ENCODE results near the gene MAN2B2. TPM values are rescaled to one million over a fixed set of nuclear protein-coding genes. Genes with fewer than 3 reads are reported as not detected.

Gene MAN2B2
- 8.7 and 10.1 TPM in 2 replicates for total RNA-seq (2012; rRNA removed)

DNA sequence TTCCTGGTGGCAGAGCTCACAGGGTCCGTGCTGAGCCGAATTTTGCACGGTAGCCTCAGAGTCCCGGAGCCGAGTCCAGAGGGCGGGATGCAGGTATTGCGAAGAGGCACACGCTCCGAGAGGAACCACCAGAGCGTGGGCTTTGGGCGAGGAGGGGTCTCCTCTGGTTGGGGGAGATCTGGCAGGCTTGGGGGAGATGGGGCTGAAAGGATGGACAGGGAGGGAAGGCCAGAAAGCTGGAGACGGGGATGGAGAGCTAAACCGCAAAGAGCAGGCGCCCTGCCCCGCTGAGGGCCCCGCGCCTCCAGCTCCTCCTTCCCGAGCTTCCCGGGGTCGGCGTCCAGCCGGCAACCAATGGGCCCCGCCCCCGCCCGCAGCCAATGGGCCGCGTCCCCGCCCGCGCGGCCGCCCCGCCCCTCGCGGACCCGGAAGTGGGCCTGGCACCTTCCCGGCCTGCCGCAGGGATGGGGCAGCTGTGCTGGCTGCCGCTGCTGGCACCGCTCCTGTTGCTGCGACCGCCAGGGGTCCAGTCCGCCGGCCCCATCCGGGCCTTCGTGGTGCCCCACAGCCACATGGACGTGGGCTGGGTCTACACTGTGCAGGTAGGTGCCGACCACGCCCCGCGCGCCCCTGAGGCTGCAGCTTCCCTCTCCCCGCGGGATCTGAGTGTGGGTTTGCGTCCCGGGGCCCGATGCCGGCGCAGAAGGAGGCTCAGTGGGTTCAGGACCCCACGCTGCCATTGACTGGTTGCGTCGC lies at the start of gene MAN2B2:
Gene MAN2B2, plus strand, starts transcription at position 443 of the 756 bp plus-strand sequence. Its CDS starts 22 bp downstream, at position 465.
- peak within 1 kb of the TSS; percentile 95 for H3K4me3 ChIP-seq (ENCODE audit: low read length)
- peaks cover 8% of the 10 kb centered on the region for H3K4me1 ChIP-seq (ENCODE audit: control insufficient read depth, insufficient read depth, low read length)
- H3K9ac ChIP-seq (ENCODE audit: low read depth, low read length) = peak within 1 kb of the TSS; percentile 90
- H3K4me2 ChIP-seq (ENCODE audit: low read length) = peak within 1 kb of the TSS; percentile 100
- H3K36me3 ChIP-seq (ENCODE audit: insufficient read depth, low read length) = peaks cover 13% of the 10 kb centered on the region
- H3K9me3 ChIP-seq (replicated peaks; ENCODE audit: low read length) = no peaks in the 10 kb centered on the region
- H3K27me3 ChIP-seq (ENCODE audit: control insufficient read depth, insufficient read depth, low read length) = peaks cover 26% of the 10 kb centered on the region

DNA sequence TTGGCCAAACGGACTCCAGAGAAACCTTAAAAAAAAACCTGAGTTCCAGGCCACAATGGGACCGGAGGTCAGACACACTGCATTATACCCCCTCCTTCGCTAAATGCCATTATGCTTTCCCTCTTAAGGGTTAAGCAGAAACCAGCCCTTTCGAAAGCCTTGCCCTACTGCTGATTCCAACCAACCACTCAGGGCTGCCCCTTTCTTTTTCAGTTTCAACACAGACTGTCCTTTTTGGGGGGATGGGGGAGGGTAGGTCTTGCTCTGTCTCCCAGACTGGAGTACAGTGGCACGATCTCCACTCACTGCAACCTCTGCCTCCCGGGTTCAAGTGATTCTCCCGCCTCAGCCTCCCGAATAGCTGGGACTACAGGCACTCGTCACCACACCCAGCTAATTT lies 49.5 kb upstream of the MAN2B2 start:
- no peak overlapping the region for H3K4me2 ChIP-seq (ENCODE audit: low read length)
- H3K9ac ChIP-seq (ENCODE audit: low read depth, low read length) = no peak overlapping the region
- no peak overlapping the region for H3K4me3 ChIP-seq (ENCODE audit: low read length)
- no peaks in the 10 kb centered on the region for H3K36me3 ChIP-seq (ENCODE audit: insufficient read depth, low read length)
- no peaks in the 10 kb centered on the region for H3K9me3 ChIP-seq (replicated peaks; ENCODE audit: low read length)
- H3K4me1 ChIP-seq (ENCODE audit: control insufficient read depth, insufficient read depth, low read length) = no peaks in the 10 kb centered on the region
- H3K27me3 ChIP-seq (ENCODE audit: control insufficient read depth, insufficient read depth, low read length) = peaks cover 6% of the 10 kb centered on the region

DNA sequence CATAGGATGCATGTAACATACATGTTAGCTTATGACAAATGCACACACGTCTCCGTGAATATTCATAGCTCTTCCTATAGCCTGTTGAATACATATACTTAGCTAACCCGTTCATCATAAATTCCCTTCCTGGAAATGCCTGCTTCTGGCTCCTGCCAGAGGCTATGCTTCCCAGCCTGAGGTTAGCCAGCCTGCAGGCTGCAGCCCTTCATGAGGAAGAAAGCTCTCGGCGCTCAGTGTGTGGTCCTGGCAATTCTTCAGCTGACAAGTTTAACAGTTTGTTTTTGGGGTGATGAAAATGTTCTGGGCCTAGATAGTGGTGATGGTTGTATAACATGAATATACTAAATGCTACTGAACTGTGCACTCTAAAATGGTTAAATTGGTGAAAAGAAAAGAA lies 48.8 kb upstream of the MAN2B2 start:
- no peak overlapping the region for H3K9ac ChIP-seq (ENCODE audit: low read depth, low read length)
- H3K4me1 ChIP-seq (ENCODE audit: control insufficient read depth, insufficient read depth, low read length) = no peaks in the 10 kb centered on the region
- no peaks in the 10 kb centered on the region for H3K9me3 ChIP-seq (replicated peaks; ENCODE audit: low read length)
- H3K36me3 ChIP-seq (ENCODE audit: insufficient read depth, low read length) = no peaks in the 10 kb centered on the region
- no peak overlapping the region for H3K4me3 ChIP-seq (ENCODE audit: low read length)
- no peak overlapping the region for H3K4me2 ChIP-seq (ENCODE audit: low read length)
- H3K27me3 ChIP-seq (ENCODE audit: control insufficient read depth, insufficient read depth, low read length) = peaks cover 6% of the 10 kb centered on the region

DNA sequence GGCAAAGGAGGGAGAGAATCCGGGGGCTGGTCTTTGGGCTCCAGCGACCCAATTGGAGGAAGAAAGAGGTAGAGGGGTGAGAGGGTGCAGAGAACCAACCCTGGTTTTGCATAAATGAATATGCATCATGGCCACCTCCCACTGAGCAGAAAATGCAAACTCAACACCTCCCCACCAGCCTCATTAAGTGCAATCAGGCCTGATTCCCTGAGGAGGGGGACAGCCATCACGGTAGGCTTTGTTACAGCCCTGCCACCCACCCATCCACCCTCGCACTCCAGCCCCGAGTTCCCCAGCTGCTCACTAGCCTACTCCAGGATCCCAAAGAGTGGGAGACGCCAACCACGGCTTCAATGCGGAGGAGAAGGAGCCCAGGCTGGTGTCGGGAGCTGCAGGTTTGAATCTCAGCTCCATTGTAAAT lies 48.3 kb upstream of the MAN2B2 start:
- H3K36me3 ChIP-seq (ENCODE audit: insufficient read depth, low read length) = no peaks in the 10 kb centered on the region
- H3K27me3 ChIP-seq (ENCODE audit: control insufficient read depth, insufficient read depth, low read length) = peaks cover 6% of the 10 kb centered on the region
- H3K4me2 ChIP-seq (ENCODE audit: low read length) = no peak overlapping the region
- H3K9ac ChIP-seq (ENCODE audit: low read depth, low read length) = no peak overlapping the region
- H3K9me3 ChIP-seq (replicated peaks; ENCODE audit: low read length) = no peaks in the 10 kb centered on the region
- H3K4me3 ChIP-seq (ENCODE audit: low read length) = no peak overlapping the region
- no peaks in the 10 kb centered on the region for H3K4me1 ChIP-seq (ENCODE audit: control insufficient read depth, insufficient read depth, low read length)

DNA sequence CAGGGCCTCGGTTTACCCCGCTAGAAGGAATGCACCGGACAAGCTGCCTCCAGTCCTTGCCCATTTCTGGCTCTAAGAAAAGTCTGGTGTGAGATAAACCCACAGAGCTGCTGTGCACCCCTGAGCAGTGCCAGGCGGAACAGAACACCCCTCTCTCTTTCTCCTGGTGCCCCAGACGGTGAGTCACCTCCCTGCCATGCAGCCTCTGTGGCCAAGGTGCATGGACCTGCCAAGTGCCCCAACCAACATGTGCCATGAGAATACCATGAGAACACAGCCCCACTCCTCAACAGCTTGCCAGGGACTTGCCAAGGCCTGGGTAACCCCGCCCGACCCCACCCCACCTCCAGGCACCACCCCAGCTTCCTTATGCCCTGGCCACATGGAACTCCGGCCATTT lies 47.7 kb upstream of the MAN2B2 start:
- H3K4me2 ChIP-seq (ENCODE audit: low read length) = no peak overlapping the region
- H3K27me3 ChIP-seq (ENCODE audit: control insufficient read depth, insufficient read depth, low read length) = peaks cover 6% of the 10 kb centered on the region
- H3K36me3 ChIP-seq (ENCODE audit: insufficient read depth, low read length) = no peaks in the 10 kb centered on the region
- H3K4me3 ChIP-seq (ENCODE audit: low read length) = no peak overlapping the region
- no peak overlapping the region for H3K9ac ChIP-seq (ENCODE audit: low read depth, low read length)
- H3K4me1 ChIP-seq (ENCODE audit: control insufficient read depth, insufficient read depth, low read length) = no peaks in the 10 kb centered on the region
- no peaks in the 10 kb centered on the region for H3K9me3 ChIP-seq (replicated peaks; ENCODE audit: low read length)

DNA sequence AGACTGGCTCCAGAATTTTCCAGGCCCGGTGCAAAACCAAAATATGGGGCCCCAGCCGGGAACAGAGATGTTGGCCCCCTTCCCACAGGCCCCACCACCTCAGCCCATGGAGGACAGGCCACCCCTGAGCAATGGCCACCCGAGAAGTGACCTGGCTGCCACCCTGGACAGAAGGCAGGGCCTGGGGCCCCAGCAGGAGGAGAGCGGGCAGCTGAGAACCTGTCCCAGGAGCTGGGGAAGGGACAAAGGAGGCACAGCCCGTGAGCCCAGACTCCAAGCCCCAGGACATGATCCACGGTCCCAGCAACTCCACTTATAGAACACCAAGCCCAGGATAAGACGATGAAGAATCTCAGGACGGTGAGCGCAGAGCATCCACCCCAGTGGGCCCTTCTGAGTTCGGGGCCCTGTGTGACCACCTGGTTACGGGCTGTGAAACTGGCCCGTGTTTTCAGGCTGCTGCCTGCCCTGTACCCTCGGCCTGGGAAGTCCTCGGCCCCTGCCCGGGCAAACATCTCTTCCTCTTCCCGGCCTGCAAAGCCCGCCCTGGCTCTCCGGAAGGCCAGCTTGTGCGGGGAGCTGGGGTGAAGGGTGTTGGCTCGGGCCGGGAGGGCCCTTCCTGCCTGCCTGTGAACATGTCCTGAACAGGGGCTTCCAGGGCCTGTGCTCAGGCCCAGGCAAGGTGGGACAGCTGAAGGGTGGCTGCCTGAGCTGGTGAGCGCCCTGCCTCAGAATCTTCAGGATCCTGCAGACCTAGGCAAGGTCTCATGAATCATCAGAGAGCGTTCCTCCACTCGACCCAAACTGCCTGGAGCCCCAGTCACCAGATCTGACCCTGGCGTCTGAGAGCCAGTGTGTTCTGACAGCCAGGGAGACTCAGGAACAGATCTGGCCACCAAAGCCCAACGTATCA lies 47.0 kb upstream of the MAN2B2 start:
- Histone ChIP-seq H3K36me3 (ENCODE audit: insufficient read depth, low read length) (no peaks in the 10 kb centered on the region), H3K4me3 (ENCODE audit: low read length) (no peak overlapping the region), H3K9ac (ENCODE audit: low read depth, low read length) (no peak overlapping the region)

DNA sequence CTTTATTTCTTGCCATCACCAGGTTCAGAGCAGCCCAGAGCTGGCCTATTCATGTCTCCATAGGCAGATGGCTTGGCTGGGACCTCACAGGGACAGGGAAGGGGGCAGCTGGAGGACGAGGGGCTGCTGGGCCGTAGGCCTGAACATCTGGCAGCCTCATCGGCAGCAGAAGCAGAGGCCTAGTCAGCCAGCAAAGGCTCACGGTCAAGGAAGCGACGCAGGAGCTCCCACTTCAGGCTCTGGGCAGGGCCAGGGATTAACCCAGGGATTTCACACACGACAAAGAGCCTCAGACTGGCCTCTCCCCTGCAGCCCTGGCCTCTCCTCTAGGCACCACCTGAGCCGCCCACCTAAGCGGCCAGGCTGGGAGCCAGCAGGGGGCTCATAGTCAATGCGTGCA lies 46.0 kb upstream of the MAN2B2 start:
- Histone ChIP-seq H3K4me2 (ENCODE audit: low read length) (no peak overlapping the region), H3K4me1 (ENCODE audit: control insufficient read depth, insufficient read depth, low read length) (no peaks in the 10 kb centered on the region), H3K9ac (ENCODE audit: low read depth, low read length) (no peak overlapping the region)

More for the DNA sequence above, 47.0 kb upstream of the MAN2B2 start:
- no peak overlapping the region for H3K4me2 ChIP-seq (ENCODE audit: low read length)
- no peaks in the 10 kb centered on the region for H3K9me3 ChIP-seq (replicated peaks; ENCODE audit: low read length)
- H3K4me1 ChIP-seq (ENCODE audit: control insufficient read depth, insufficient read depth, low read length) = no peaks in the 10 kb centered on the region
- H3K27me3 ChIP-seq (ENCODE audit: control insufficient read depth, insufficient read depth, low read length) = peaks cover 6% of the 10 kb centered on the region

DNA sequence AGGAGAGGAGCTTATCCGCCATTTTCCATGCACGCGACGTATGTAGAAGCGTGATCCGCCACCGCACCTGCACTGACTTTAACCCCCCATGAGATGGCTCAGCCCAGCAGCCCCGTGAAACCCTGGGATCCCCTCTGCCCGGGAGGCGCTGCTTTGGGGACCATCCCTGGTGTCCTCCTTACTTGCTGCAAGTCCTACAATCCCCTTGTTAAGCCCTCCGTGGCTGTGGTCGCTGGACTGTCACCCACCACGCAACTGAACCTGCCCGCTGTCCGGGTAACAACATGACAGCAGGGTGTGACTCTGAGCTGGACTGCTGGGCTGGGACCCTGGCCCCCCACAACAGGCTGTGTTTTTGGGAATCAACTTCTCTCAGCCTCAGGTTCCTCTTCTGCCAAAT lies 44.7 kb upstream of the MAN2B2 start:
- Histone ChIP-seq H3K4me2 (ENCODE audit: low read length) (no peak overlapping the region), H3K27me3 (ENCODE audit: control insufficient read depth, insufficient read depth, low read length) (peaks cover 6% of the 10 kb centered on the region), H3K4me3 (ENCODE audit: low read length) (no peak overlapping the region), H3K36me3 (ENCODE audit: insufficient read depth, low read length) (no peaks in the 10 kb centered on the region), H3K9ac (ENCODE audit: low read depth, low read length) (no peak overlapping the region), H3K9me3 (replicated peaks; ENCODE audit: low read length) (no peaks in the 10 kb centered on the region), H3K4me1 (ENCODE audit: control insufficient read depth, insufficient read depth, low read length) (no peaks in the 10 kb centered on the region)

More for the DNA sequence above, 46.0 kb upstream of the MAN2B2 start:
- H3K4me3 ChIP-seq (ENCODE audit: low read length) = no peak overlapping the region
- peaks cover 6% of the 10 kb centered on the region for H3K27me3 ChIP-seq (ENCODE audit: control insufficient read depth, insufficient read depth, low read length)
- no peaks in the 10 kb centered on the region for H3K36me3 ChIP-seq (ENCODE audit: insufficient read depth, low read length)
- H3K9me3 ChIP-seq (replicated peaks; ENCODE audit: low read length) = no peaks in the 10 kb centered on the region

DNA sequence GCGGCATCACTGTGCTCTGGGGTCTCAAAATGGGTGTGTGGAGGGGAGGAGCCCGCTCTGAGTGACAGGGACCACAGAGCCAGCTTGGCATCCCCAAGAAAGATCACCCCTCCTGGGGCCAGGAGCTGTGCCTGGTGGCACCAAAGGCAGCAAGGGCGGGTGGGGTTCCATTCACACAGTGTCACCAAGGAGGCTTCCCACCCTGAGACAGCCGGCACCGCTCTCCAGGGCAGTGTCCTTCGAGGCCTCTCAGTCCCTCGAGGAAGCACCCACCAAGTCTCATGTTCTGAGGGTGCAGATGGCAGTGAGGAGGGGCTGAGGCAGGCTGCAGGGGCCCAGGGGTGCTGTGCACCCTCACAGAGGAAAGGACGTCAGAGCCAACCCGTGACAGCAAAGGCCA lies 44.0 kb upstream of the MAN2B2 start:
- Histone ChIP-seq H3K27me3 (ENCODE audit: control insufficient read depth, insufficient read depth, low read length) (peaks cover 6% of the 10 kb centered on the region), H3K4me3 (ENCODE audit: low read length) (no peak overlapping the region), H3K9ac (ENCODE audit: low read depth, low read length) (no peak overlapping the region), H3K9me3 (replicated peaks; ENCODE audit: low read length) (no peaks in the 10 kb centered on the region), H3K4me1 (ENCODE audit: control insufficient read depth, insufficient read depth, low read length) (no peaks in the 10 kb centered on the region), H3K36me3 (ENCODE audit: insufficient read depth, low read length) (no peaks in the 10 kb centered on the region), H3K4me2 (ENCODE audit: low read length) (no peak overlapping the region)

DNA sequence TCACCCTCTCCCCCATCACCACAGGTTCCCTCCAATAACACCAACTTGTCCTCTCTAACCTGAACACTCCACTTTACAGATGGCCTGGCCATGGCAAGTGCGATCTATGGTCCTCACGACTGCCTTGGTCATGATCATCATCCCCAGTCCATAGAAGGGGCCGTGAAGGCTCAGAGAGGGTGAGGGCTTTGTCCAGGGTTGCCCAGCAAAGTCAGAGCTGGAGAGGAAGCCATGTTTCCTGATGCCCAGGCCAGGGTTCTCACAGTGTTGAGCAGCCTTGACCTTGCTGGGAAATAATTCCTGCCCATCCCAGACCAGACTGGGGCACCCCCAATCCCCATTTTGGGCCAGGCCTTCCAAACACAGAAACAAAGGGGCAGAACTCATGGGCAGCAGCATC lies 42.9 kb upstream of the MAN2B2 start:
- H3K36me3 ChIP-seq (ENCODE audit: insufficient read depth, low read length) = no peaks in the 10 kb centered on the region
- H3K4me1 ChIP-seq (ENCODE audit: control insufficient read depth, insufficient read depth, low read length) = no peaks in the 10 kb centered on the region
- no peaks in the 10 kb centered on the region for H3K27me3 ChIP-seq (ENCODE audit: control insufficient read depth, insufficient read depth, low read length)
- H3K9me3 ChIP-seq (replicated peaks; ENCODE audit: low read length) = no peaks in the 10 kb centered on the region
- H3K4me2 ChIP-seq (ENCODE audit: low read length) = no peak overlapping the region
- H3K4me3 ChIP-seq (ENCODE audit: low read length) = no peak overlapping the region
- H3K9ac ChIP-seq (ENCODE audit: low read depth, low read length) = no peak overlapping the region

DNA sequence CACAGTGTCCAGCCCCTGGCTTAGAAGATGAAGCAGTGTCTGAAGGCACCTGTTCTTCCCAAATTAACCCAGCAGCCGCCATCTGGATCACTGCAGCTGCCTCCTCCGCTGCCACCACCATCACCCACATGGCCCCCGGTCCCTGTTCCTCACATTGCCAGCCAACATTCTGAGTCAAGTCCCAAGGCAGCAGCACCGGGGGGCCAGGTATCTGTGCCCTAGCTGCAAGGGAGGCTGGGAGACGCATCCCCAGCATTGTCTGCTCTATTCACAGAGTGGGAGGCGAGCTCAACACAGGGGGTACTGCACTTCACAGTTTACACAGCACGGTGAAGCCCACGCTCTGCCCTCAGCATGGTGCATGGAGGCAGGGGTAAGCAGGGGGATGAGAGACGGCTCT lies 42.3 kb upstream of the MAN2B2 start:
- no peaks in the 10 kb centered on the region for H3K4me1 ChIP-seq (ENCODE audit: control insufficient read depth, insufficient read depth, low read length)
- H3K9ac ChIP-seq (ENCODE audit: low read depth, low read length) = no peak overlapping the region
- no peaks in the 10 kb centered on the region for H3K36me3 ChIP-seq (ENCODE audit: insufficient read depth, low read length)
- H3K27me3 ChIP-seq (ENCODE audit: control insufficient read depth, insufficient read depth, low read length) = no peaks in the 10 kb centered on the region
- H3K9me3 ChIP-seq (replicated peaks; ENCODE audit: low read length) = no peaks in the 10 kb centered on the region
- no peak overlapping the region for H3K4me2 ChIP-seq (ENCODE audit: low read length)
- H3K4me3 ChIP-seq (ENCODE audit: low read length) = no peak overlapping the region

Measured in skeletal muscle satellite cell (primary cell).